GM18519 (cell line): ENCODE data around the gene PRXL2B.
"Not testable (repeated sequence)": the region's sequence is repeated elsewhere in the genome, so short reads cannot be mapped to it uniquely, and the experiment has no call there.

ENCODE experiments used
- ATAC-seq: cut with Tn5 transposase; IDR thresholded peaks from one replicate; pipeline ENCODE4 v1.9.1; 2021; ENCODE audit warnings: mild to moderate bottlenecking, moderate library complexity; ENCODE audit not compliant: unreplicated experiment, low FRiP score

Gene PRXL2B

DNA sequence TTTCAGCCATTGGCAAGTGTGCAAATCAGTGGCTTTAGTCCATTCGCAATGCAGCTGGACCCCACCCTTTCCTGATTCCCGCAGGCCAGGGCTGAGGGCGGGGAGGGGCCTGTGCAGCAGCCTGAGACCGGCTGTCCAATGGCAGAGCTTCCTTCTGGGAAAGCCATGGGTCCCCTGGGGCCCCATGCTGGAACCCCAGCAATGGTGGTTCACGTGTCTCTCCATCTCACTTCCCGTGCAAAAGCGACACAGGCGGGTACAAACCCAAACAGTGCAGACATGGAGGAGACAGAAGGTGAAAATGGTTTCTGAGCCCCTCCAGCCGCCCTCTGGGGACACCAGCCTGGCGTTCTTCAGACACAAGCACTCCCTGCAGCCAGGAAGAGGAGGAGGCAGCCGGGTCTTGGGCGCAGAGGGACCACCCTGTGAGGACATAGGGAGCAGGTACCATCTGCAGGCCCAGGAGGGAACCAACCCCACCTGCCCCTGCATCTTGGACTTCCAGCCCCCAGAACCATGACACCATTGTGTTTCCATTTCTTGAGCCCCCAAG is 36.2 kb upstream of the PRXL2B start:
- ATAC-seq: not testable (repeated sequence)

DNA sequence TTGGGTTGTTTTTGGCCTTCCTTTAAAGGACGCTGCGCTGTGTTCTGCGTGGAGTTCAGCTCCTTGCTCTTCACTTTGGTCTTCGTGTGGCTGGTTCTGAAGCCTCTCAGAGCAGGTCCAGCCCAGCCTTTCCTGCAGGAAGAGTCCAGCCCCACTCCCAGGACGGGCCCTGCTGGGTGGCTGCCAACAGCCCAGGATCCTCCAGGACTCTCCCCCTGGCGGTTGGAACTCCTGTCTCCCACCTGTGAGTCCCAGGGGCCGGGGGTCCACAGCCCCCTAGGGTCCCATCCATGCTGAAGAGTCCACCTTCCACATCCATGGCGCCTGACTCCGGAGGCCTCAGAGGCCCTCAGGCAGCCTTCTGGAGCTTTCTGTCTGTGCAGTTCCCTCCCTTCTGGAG is 35.0 kb upstream of the PRXL2B start:
- not testable (repeated sequence) for ATAC-seq

DNA sequence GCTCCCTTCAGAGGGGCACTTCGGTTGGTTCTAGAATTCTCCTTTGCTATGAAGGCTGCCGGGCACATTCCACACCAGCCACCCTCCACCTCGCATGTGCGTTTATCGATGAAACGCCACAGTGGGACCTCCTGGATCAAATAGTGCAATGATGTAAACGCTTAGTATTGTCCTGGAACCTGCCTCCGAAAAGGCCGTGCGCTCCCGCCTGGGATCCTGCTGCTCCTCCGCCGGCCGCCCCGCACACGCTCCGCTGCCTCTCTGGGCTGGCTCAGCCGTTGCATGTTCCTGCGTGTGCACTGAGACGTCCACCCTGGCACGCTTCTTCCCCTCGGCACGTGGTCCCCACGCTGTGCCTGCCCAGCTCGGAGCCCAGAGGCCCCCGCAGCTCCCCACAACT is 34.4 kb upstream of the PRXL2B start:
- no peak for ATAC-seq

DNA sequence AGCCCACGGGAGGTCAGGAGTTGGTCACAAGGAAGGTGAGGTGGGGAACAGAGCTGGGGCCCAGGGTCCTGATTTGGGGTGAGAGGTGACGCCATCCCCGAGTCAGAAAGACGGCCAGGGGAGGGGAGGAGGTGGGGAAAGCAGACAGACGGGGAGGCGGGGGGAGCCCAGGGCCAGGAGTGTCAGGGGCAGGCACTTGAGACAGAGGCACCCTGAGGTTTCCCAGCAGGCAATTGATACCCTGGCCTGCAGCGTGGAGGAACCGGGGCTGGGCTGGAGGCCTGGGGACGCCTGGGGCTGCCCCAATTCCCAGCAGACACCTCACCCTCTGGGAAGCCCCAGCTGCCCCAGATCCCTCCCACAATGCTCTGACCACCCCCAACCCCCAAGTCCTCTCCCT is 33.5 kb upstream of the PRXL2B start:
- not testable (repeated sequence) for ATAC-seq

DNA sequence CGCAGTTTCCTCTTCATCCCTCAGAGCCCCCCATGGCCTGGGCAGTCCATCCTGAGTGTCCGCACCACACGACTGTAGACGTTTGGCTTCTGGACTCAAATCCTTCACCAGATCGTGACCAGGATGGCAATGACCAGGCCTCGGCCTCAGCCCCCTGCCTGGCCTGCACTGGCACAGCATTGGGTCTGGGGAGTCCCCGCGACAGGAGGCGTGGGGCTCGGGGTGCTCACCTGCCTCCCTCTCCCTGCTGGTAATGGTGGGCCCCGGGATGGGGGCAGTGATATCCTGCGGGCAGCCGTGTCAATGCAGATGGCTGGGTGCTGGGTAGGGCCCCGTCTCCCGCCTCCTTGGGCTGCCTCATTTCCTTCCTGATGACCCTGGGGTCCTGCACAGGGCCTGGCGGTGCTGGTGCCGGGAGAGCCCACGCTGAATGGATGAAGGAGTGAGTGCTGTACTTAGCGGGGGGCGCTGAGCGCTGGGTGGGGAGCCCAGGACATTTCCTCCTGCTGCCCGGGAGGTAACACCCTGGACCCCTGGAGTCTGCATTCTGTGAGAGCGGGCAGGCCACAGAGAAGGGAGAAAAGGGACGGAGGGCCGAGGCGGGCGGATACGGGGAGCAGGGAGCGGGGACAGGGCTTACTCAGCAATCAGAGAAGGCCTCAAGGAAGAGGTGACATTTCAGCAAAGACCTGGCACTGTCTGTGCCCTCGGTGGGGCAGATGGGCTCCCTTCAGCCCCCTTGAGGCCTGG is 32.5 kb upstream of the PRXL2B start:
- no peak for ATAC-seq

DNA sequence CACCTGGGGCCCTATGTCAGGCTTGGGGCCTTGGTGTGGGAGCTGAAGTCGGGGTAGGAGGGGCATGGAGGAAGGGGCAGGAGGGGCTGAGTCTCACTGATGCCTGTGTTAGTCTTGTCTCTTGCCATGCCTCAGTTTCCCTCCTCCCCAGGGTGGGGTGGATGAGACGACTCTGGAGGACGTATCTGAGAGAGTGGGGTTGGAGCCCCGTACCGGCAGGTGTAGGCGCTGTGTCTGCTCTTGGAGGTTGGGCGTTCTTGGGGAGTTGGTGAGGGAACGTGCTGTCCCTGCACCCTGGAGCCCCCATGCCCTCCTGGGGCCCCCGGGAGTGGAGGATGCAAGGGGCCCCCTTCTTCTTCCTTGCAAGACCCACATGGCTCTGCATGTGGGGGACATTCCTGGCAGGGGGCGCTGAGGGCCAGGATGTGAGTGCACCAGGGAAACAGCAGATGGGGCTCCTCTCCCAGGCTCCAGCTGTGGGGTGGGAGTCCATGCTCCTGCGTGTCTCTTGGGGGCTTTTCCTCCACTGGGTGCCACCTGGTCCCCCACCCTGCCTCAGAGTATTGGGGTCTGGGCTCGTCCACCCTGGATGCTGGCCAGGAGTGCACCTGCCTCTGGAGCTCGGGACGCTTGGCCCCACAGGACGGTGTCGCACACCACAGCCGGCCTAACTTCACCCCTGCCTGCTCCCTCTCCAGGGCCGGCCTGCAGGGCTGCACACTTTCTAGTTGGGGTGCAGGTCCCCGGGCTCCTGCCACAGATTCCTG is 31.8 kb upstream of the PRXL2B start:
- ATAC-seq: no peak

DNA sequence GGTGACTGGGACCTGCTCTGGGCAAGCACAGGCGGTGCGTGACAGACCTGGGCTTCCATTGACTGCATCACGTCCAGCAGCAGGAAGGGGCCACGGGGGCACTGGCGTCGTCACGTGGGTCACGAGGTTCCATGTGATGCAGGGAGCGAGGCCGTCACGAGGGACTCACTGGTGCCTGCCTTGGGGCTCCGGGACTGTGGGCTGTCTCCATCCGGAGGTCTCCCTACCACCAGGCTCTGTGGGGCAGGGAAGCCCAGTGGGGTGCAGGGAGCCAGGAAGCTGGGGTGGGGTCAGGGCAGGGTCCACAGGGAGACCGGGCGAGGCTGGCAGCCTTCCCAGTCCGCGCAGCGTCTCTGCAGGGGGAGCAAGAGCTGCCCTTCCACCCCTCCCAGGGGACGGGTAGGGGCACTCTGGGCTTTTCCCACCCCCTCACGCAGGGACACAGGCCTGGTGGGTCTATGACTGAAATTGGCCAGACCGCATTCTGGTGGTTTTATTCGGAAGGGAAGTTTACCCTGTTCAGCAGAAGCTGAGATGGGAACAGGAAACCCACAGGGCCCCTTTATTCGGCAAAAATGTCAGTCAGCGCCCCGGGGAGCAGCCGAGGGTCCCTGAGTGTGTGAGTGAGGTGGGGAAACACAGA is 30.8 kb upstream of the PRXL2B start:
- ATAC-seq: no peak

DNA sequence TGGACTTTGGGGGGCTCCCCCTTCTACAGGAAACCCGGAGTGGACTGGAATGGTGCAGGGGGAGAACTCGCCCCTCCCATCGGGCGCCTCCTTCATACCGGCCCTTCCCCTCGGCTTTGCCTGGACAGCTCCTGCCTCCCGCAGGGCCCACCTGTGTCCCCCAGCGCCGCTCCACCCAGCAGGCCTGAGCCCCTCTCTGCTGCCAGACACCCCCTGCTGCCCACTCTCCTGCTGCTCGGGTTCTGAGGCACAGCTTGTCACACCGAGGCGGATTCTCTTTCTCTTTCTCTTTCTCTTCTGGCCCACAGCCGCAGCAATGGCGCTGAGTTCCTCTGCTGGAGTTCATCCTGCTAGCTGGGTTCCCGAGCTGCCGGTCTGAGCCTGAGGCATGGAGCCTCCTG is 30.3 kb upstream of the PRXL2B start, which contains the start of gene TNFRSF14:
TSS of gene TNFRSF14 (plus strand) at position 95 of the 401 bp plus-strand sequence. CDS start at position 389, 294 bp downstream.
- ATAC-seq: no peak

DNA sequence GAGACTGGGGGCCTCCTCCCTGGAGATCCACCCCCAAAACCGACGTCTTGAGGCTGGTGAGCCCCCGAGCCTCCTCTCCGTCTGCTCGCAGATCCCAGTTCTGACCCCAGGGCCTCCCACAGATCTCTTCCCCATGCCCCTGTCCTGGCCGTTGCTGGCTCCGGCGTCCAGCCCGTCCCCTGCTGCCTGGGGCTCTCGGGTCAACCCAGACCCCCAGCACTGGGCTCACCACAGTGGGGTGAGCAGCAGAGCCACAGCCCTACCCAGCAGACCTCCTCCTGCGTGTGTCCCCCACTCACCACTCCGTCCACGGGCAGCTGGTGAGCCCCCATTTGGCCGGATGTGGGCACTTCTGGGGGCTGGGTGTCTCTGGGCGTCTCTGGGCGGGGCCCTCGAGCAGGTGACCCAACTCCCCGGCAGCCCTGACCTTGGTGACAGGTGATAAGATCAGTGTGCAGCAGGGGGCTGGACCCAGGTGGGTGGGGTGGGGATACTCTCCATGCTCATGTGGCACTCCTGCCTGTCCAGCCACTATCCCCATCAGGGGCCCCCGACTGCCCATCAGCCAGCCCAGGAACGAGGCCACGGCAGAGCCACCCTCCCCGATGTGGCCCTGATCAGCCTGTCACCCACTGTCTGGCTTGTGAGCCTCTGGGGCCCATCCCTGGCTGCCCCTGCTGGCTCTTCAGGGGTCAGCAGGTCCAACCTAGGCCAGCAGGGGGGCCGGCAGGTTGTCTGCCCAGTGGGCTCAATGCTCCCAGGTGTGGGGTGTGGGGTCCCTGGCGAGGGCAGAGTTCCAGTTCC is 29.7 kb upstream of the PRXL2B start:
- ATAC-seq: no peak

DNA sequence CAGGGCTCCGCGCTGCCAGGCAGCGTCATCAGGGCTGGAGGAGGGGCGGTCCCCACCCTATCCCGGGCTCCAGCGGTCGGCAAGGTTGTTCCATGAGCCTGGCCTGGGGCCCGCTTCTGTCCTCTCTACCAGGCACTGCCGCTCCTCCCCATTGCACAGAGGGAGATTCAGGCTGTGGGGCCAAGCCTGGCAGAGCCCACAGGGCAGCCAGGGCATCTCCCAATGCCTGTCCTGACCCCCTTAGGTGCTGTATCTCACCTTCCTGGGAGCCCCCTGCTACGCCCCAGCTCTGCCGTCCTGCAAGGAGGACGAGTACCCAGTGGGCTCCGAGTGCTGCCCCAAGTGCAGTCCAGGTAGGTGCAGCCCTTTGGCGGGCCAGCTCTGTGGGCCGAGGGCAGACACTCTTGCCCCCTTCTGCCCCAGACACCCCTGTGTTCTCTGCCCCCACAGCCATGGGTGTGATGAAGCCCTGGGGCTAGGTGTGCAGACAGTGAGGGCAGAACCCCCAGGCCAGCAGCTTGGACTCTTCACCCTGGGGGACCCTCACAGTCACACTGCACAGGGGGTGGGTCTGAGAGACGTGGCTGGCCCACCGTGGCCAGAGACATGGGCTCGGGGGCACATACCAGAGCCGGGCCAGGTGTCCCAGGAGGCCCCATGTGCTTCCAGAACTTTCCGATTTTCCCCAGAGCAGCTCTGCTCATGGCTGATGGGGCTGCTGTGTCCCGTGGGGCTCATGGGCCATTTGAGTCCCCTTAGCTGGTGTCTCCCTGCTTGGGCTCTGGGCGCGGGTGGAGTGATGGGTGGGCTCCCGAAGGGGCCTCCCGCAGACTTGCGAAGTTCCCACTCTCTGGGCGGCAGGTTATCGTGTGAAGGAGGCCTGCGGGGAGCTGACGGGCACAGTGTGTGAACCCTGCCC is 28.8 kb upstream of the PRXL2B start:
- ATAC-seq: no peak

DNA sequence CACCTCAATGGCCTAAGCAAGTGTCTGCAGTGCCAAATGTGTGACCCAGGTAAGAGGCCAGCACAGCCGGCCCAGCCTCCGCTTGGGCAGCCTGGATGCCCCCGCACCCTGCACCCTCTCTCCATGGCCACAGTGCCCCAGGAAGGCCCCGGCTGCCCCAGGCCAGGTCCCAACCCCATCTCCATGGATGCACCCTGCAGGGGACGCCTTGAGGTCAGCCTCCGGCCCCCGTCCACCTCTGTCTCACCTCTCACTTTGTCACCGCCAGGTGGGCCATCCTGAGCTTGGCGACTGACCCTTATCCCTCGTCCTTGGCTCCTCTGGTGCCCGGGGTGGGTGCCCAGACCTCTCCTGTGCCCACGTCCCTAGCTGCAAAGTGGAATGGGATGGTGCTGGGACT is 28.2 kb upstream of the PRXL2B start:
- no peak for ATAC-seq

DNA sequence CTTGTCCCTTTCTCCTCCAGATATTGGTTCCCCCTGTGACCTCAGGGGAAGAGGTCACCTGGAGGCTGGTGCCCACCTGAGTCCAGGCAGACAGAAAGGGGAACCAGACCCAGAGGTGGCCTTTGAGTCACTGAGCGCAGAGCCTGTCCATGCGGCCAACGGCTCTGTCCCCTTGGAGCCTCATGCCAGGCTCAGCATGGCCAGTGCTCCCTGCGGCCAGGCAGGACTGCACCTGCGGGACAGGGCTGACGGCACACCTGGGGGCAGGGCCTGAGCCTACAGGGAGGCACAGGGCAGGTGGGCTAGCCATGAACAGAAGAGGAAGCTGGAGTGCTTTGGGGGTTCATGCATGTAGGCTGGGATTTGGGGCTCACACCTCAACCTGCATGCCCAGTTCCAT is 27.7 kb upstream of the PRXL2B start:
- ATAC-seq: no peak

DNA sequence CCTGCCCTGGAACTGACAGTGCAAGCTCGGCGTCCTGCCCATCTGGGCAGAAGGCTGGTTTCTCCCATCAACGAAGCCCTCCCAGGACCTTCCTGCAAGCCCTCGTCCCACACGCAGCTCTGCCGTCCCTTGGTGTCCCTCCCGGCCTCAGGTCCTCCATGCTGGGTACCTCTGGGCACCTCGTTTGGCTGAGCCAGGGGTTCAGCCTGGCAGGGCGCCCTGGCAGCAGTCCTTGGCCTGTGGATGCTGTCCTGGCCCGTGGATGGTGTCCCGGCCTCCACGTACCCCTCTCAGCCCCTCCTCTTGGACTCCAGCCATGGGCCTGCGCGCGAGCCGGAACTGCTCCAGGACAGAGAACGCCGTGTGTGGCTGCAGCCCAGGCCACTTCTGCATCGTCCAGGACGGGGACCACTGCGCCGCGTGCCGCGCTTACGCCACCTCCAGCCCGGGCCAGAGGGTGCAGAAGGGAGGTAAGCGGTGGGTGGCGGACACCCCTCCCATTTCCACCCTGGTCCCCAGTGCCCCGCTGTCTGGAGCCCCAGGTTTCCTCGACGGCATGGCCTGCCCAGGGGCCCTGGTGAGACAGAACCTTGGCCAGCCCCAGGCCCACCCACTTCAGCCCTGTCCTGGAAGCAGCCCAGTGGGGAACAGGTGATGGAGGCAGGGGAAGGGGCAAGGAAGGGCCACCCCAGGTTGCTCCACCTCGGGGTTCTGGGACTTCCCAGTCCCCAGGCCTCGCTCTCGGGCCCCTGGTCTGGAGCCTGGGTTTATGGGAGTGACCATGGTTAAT is 26.9 kb upstream of the PRXL2B start:
- no peak for ATAC-seq

DNA sequence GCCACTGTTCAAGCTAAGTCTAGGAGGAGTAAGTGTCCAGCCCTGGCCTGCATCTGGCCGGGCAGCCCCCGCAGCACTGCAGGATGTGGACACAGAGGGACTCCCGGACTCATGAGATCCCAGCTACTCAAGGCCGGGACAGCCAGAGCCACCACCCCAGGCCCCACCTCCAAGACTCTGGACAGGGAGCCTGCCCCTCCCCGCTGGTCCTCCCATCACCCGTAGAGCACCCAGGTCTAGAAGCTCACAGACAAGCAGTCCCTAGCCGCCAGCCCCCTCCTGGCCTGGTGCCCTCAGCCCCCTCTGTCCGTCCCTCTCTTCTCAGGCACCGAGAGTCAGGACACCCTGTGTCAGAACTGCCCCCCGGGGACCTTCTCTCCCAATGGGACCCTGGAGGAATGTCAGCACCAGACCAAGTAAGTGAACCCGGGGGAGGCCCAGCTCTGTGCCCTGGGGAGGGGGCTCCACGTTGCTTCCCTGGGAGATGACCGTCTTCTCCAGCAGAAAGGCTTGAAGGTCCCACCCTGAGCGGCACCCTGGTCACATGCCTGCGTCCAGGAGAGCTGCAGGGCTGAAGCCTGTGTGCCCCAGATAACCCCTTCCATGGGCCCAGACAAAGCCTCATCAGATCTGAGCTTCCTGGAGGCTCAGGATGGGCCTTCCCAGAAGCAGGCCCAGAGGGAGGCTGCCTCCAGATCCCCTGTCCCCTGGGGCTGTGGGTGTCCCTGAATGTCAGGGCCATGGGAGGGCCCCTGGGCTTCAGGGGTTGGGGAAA is 26.1 kb upstream of the PRXL2B start:
- ATAC-seq: no peak

DNA sequence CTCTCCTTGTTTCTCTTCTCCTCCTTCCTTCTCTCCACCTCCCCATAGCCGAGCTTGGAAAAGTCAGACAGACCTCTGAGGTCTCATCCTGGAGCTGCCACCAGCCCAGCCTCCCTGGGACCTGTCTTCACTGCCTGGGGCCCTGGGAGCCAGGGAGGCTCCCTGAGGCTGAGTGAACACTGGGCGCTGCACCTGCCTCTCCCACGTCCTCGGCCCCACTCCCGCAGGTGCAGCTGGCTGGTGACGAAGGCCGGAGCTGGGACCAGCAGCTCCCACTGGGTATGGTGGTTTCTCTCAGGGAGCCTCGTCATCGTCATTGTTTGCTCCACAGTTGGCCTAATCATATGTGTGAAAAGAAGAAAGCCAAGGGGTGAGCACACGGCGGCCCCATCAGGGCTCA is 25.1 kb upstream of the PRXL2B start:
- ATAC-seq: no peak

DNA sequence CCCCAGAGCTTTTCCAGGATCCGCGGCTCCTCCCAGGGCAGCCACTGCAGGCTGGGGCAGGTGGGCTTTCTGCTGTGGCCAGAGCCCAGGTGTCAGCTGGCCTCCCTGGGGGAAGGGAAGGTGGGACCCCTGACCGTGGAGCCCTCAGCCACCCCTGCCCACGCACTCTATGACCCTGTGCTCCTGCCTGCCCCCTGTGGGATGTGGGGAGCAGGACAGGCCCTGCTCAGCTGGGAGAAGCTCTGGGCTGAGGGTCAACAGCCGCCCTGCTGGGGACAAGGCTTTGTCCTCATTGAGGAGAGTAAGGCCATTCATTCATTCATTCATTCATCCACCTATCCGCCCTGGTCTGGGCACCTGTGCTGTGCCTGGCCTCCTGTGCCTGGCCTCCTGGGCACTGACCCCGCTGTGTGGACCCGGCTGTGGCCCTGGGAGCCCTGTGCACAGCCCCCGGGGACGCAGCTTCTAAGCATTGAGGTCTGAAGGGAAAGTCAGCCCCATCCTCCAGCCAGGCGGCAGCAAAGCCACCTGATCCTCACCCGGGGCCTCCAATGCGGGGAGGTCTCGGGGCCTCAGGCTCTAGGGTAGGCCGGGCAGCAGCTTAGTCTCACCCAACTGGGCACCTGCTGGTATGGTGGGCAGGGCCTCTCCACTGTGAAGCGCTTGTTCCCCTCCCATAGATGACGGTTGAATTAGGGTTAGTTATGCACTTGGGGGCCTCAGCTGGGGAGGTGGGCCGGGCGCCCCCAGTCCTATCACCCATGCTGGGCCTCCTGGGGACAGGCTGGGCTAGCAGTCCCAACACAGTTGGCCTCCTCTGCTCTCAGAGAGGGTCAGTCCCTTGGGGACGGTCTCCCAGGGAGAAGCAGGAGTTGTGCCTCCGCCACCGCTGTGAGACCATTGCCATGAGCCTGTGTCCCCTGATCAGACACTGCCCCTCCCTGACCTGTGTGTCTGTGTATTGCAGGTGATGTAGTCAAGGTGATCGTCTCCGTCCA is 24.4 kb upstream of the PRXL2B start:
- ATAC-seq: no peak

DNA sequence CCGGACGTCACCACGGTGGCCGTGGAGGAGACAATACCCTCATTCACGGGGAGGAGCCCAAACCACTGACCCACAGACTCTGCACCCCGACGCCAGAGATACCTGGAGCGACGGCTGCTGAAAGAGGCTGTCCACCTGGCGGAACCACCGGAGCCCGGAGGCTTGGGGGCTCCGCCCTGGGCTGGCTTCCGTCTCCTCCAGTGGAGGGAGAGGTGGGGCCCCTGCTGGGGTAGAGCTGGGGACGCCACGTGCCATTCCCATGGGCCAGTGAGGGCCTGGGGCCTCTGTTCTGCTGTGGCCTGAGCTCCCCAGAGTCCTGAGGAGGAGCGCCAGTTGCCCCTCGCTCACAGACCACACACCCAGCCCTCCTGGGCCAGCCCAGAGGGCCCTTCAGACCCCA is 23.4 kb upstream of the PRXL2B start:
- ATAC-seq: no peak
